ENCODE results near the gene SEMA3B.
A peak's percentile ranks its signal among the peaks of the same experiment; 100 is the strongest.
"Not testable (repeated sequence)": the region's sequence is repeated elsewhere in the genome, so short reads cannot be mapped to it uniquely, and the experiment has no call there.

SEMA3B gene

GRCh38 chr3:50224639-50225038, 44.3 kb upstream of the SEMA3B start:
- no peak for TF ChIP-seq CTCF (conservative IDR thresholded peaks at IDR 0.05; ENCODE audit: low read depth, low read length)
- DNase-seq (ENCODE audit: low read depth), result no peak
- no peak overlapping the region for H3K4me3 ChIP-seq (ENCODE audit: low read depth, low read length)

- peak; percentile 42 for DNase-seq (ENCODE audit: low read depth)
- TF ChIP-seq CTCF (conservative IDR thresholded peaks at IDR 0.05; ENCODE audit: low read depth, low read length), result no peak
- H3K4me3 ChIP-seq (ENCODE audit: low read depth, low read length), result peak overlapping the region; percentile 80
These were observed 42.0 kb upstream of the SEMA3B start for GRCh38 chr3:50226888-50227389.

GRCh38 chr3:50227390-50228183, 41.4 kb upstream of the SEMA3B start:
- peak overlapping the region; percentile 80 for H3K4me3 ChIP-seq (ENCODE audit: low read depth, low read length)
- peak; percentile 54 for TF ChIP-seq CTCF (conservative IDR thresholded peaks at IDR 0.05; ENCODE audit: low read depth, low read length)
- peak; percentile 89 for DNase-seq (ENCODE audit: low read depth)

GRCh38 chr3:50228184-50228763, 40.7 kb upstream of the SEMA3B start:
- DNase-seq (ENCODE audit: low read depth), result not testable (repeated sequence)
- H3K4me3 ChIP-seq (ENCODE audit: low read depth, low read length), result peak overlapping the region; percentile 80

GRCh38 chr3:50229490-50229889, 39.5 kb upstream of the SEMA3B start:
- DNase-seq (ENCODE audit: low read depth), result no peak
- TF ChIP-seq CTCF (conservative IDR thresholded peaks at IDR 0.05; ENCODE audit: low read depth, low read length), result no peak
- H3K4me3 ChIP-seq (ENCODE audit: low read depth, low read length), result no peak overlapping the region

GRCh38 chr3:50230104-50230793, 38.7 kb upstream of the SEMA3B start:
- H3K4me3 ChIP-seq (ENCODE audit: low read depth, low read length), result no peak overlapping the region
- no peak for TF ChIP-seq CTCF (conservative IDR thresholded peaks at IDR 0.05; ENCODE audit: low read depth, low read length)
- DNase-seq (ENCODE audit: low read depth), result no peak

- no peak for TF ChIP-seq CTCF (conservative IDR thresholded peaks at IDR 0.05; ENCODE audit: low read depth, low read length)
- no peak for DNase-seq (ENCODE audit: low read depth)
- H3K4me3 ChIP-seq (ENCODE audit: low read depth, low read length), result no peak overlapping the region
These were observed 38.2 kb upstream of the SEMA3B start for GRCh38 chr3:50230794-50231125.
